ENCODE measurements around the gene IL1B. TPM values are rescaled to one million over a fixed set of nuclear protein-coding genes. Genes with fewer than 3 reads are reported as not detected.

The IL1B gene
- total RNA-seq, 8 experiments from 2014 or later, result 0.17 to 113 (median 19.7) TPM; not detected in 3

DNA sequence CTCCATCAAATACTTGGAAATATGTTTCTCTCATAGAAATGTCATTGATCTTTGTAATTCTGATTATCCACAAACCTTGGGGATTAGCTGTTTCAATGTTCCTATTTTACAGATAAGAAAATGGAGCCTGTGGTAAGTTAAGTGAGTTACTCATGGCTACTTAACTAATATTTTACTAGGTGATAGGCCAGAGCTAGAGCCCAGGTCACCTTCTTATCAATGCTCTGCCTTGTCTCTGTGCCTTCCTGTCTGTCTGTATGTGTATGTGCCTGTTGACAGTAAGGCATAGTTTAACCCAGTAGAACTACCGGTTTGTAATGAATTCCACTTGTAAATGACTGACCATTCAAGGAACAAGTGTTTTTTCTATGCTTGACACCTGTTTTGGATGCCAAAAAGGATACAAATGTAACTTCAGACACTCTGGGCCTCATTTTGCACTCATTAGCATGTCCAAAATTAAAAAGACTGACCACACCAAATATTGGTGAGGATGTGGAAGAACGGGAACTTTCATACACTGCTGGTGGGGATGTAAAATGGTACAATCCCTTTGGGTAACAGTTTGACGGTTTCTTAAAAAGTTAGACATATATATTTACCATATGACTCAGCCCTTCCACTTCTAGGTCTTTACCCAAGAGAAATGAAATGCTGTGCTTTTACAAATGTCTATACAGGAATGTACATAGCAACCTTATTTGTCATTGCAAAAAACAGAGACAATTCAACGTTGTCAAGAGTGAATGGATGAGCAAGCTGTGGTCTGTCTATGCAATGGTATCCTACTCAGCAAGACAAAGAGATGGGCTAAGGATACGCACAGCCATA is 32.7 kb downstream of the IL1B start:
- peak in 6 of 8 experiments; percentile 44 to 96 (median 68) for ATAC-seq (replicated peaks in 6 of 8)
- 0 to 95% (median 61%) methylated on average over 1 to 4 of the region's 5 CpGs; no CpG with 5 or more reads in 1 of the 10 experiments for WGBS, 10 experiments
- in situ Hi-C loops (cut with MboI; ENCODE audit: low pct_unique_long_range_greater_than_20kb in 2 of 9, low sequenced_read_pairs in 9 of 9, unreplicated experiment in 9 of 9), result no loop called here

DNA sequence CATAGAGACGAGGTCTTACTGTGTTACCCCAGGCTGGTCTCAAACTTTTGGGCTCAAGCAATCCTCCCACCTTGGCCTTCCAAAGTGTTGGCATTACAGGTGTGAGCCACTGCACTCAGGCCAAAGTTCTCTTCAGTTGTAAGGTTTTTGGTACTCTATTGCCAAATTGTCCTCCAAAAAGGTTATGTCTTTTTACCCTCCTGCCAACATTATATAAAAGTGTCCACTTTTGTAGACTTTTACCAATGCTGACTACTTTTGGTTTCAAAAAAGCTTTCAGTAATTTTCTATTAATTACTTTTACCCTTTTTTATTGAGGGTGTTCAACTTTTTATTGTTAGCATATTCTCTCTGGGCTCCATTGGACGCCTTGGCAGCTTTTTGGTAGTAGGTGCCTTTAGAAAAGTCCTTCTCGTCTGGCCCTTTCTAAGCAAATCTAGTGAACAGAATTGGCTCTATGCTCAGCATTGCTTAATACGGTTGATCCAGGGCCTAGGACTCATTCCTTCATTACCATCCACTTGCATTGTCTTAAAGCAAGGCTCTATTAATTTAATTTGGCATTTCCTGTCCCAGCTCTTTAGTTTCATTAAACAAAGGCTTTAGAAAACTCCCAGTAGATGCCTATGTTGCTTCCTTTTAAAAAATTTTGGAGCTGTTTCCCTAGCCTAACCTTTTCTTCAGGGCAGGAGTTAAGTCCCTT is 35.5 kb downstream of the IL1B start:
- no peak for ATAC-seq (replicated peaks in 6 of 8)
- 60 to 94% (median 78%) methylated on average over 1 to 4 of the region's 4 CpGs for WGBS, 10 experiments
- no peak overlapping the region for H3K27ac ChIP-seq
- H3K4me1 ChIP-seq (replicated peaks in 1 of 2), result peaks cover 0 to 11% of the 10 kb centered on the region in 2 donors
- H3K4me3 ChIP-seq, result no peak overlapping the region
- in situ Hi-C loops (cut with MboI; ENCODE audit: low pct_unique_long_range_greater_than_20kb in 2 of 9, low sequenced_read_pairs in 9 of 9, unreplicated experiment in 9 of 9), result no loop called here

More for the DNA sequence above, 32.7 kb downstream of the IL1B start:
- Histone ChIP-seq H3K4me1 (replicated peaks in 1 of 2) (peaks cover 0 to 11% of the 10 kb centered on the region in 2 donors), H3K4me3 (no peak overlapping the region), H3K27ac (no peak overlapping the region)

DNA sequence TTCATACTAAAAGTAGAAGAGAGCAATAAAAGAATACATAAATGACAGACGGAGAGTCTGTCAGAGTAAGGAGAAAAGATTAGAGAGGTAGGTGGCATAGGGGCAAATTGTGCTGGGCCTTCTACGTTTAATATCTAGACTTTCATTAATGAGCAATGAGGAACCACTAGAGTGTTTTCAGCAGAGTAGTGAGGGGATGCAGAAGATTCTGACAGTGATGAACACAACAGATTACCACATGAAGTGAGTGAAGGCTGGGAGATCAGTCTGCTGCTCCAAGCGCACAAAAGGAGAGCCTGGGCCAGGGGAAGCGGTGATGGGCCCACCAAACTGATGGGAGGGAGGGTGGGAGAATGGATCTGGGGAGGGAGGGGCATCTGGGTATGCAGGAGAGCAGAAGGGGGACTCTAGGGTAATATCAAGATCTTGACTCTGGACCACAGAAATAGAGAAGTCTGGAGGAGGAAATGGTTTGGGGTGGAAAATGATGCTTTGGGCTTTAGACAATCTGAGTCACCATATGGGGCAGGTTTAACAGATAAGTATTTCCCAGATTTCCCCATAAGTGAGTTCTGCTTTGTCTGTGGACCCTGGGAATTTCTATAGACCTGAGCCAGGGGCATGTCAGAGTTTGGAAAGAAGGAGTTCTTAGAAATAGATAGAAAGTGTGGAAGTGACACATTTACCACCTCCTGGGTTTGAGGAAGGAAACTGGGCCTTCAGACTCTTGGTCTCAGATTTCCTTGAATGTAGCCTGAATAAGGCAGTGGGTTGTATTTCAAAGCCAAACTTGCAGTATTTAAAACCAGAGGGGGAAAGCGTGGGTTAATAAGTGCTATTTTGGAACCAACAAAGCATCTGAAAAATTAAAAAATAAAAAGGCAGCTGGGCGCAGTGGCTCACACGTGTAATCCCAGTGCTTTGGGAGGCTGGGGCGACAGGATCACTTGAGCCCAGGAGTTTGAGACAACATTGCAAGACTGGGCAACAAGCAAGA is 37.3 kb downstream of the IL1B start:
- in situ Hi-C loops (cut with MboI; ENCODE audit: low pct_unique_long_range_greater_than_20kb in 2 of 9, low sequenced_read_pairs in 9 of 9, unreplicated experiment in 9 of 9), result no loop called here
- ATAC-seq (replicated peaks in 6 of 8), result no peak
- 50 to 100% (median 90%) methylated on average over 1 to 6 of the region's 8 CpGs for WGBS, 10 experiments

DNA sequence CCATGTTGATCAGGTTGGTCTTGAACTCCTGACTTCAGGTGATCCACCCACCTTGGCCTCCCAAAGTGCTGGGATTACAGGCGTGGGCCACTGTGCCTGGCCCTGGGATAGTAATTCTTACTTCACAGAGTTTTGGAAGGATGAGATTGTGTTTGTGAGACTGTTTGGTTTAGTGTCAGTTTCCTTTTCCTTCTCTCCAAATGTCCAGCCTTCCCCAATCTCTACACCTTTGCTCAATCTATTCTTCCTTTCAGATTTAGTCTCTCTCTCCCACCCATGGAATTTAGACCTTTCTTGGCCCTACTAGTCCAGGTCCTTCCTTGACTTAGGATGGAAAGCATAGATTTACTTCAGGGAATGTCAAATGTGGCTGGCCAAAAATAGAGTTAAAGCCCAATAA is 40.1 kb downstream of the IL1B start:
- 0 to 17% (median 0%) methylated on average over 1 of the region's 1 CpG; no CpG with 5 or more reads in 5 of the 10 experiments for WGBS, 10 experiments
- in situ Hi-C loops (cut with MboI; ENCODE audit: low pct_unique_long_range_greater_than_20kb in 2 of 9, low sequenced_read_pairs in 9 of 9, unreplicated experiment in 9 of 9), result no loop called here

More for the DNA sequence above, 37.3 kb downstream of the IL1B start:
- Histone ChIP-seq H3K4me1 (replicated peaks in 1 of 2) (peaks cover 6 to 10% of the 10 kb centered on the region in 2 donors), H3K27ac (no peak overlapping the region), H3K4me3 (no peak overlapping the region)

DNA sequence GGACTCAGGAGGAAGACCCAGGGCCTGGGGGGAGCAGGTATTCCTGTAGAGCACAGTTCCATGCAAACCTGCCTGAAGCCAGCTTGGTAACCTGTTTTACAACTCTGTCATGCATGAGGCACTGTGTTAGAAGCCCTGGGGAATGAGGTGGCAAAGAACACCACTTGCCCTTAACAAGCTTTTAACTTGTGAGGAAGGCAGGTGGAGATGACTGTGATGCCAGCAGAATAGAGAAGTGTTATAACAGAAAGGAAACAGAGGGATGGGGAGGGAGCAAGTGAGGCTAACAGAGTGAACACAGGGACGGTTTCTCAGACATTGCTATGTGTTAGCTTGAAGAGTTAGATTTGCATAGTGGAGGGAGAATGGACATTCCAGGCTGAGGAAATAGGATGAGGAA is 40.8 kb downstream of the IL1B start:
- no peak for ATAC-seq (replicated peaks in 6 of 8)
- Histone ChIP-seq H3K4me3 (no peak overlapping the region), H3K27ac (no peak overlapping the region), H3K4me1 (replicated peaks in 1 of 2) (peaks cover 12% of the 10 kb centered on the region in 2 donors)
- in situ Hi-C loops (cut with MboI; ENCODE audit: low pct_unique_long_range_greater_than_20kb in 2 of 9, low sequenced_read_pairs in 9 of 9, unreplicated experiment in 9 of 9), result no loop called here
- 75 to 100% (median 89%) methylated on average over 1 of the region's 1 CpG; no CpG with 5 or more reads in 3 of the 10 experiments for WGBS, 10 experiments

More for the DNA sequence above, 40.1 kb downstream of the IL1B start:
- no peak for ATAC-seq (replicated peaks in 6 of 8)
- Histone ChIP-seq H3K4me1 (replicated peaks in 1 of 2) (peaks cover 12% of the 10 kb centered on the region in 2 donors), H3K27ac (no peak overlapping the region), H3K4me3 (no peak overlapping the region)

DNA sequence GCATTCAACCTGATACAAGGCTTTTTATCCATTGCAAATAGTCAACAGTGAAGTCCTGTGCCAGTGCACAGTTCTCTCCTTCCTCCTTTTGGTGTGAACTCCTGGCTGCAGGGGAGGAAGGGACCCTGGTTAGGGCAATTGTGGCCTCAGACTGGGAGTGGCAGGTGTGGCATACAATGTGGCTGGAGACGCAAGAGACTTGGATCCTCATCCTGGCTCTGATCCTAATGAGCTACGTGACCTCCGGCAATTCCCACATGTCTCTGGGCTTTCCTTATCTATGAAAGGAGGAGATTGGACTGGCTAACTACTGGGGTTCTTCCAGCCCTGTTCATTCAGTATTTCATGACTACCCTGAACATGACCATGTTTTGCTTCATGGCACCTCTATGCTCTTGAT is 41.7 kb downstream of the IL1B start:
- in situ Hi-C loops (cut with MboI; ENCODE audit: low pct_unique_long_range_greater_than_20kb in 2 of 9, low sequenced_read_pairs in 9 of 9, unreplicated experiment in 9 of 9), result no loop called here
- peaks cover 12% of the 10 kb centered on the region in 2 donors for H3K4me1 ChIP-seq (replicated peaks in 1 of 2)
- H3K27ac ChIP-seq, result no peak overlapping the region
- no peak for ATAC-seq (replicated peaks in 6 of 8)
- H3K4me3 ChIP-seq, result no peak overlapping the region
- 90% methylated on average over 2 of the region's 3 CpGs; no CpG with 5 or more reads in 9 of the 10 experiments for WGBS, 10 experiments

DNA sequence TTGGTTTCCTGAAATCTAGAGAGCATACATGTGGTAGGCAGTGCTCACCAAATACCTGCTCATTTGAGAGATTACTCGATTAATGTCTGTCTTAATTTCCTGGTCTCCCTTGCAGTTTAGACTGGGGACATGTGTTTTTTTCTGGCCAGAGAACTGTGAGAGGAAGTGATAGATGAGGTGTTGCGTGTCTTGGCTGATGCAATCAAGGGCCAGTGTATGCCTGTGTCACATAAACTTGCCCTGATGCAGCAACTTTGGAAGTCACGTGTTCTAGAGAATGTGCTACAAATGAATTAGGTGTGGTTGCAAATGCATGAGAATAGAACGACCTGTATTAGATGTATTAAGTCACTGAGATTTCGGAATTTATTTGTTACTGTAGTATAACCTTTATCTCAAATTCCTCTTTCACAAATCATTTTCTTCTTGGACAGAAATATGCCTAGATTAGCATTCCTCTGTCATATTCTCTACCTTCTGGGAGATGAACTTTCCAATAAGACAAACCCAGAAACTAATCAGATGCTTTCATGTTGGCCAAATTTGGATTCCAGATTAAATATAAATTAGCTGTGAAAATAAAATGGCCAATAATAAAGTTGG is 42.3 kb downstream of the IL1B start:
- no peak overlapping the region for H3K4me3 ChIP-seq
- in situ Hi-C loops (cut with MboI; ENCODE audit: low pct_unique_long_range_greater_than_20kb in 2 of 9, low sequenced_read_pairs in 9 of 9, unreplicated experiment in 9 of 9), result no loop called here
- H3K4me1 ChIP-seq (replicated peaks in 1 of 2), result peaks cover 12 to 16% of the 10 kb centered on the region in 2 donors
- peak overlapping the region; percentile 54 to 56 for H3K27ac ChIP-seq
- peak in 7 of 8 experiments; percentile 63 to 98 (median 95) for ATAC-seq (replicated peaks in 6 of 8)
- 30 to 77% (median 48%) methylated on average over 1 to 5 of the region's 5 CpGs for WGBS, 10 experiments

DNA sequence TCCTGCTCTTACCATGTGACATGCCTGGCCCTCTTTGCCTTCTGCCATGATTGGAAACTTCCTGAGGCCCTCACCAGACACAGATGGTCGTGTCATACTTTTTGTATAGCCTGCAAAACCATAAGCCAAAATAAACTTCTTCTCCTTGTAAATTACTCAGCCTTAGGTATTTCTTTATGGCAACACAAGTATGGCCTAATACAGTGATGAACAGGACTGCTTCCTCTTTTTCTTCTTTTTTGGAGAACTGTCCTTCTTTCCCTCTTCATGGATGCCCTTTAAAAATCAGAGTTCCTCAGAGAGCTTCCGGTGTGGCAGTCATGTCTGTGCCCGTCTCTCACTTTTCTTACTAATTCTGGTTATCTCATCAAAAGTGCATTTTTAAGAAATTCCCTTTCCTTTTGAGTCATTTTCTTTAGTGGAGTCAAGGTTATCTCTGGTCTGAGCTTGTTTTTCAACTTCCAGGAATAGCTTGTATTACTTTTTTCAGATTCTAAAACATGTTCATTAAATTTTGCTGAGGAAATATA is 43.1 kb downstream of the IL1B start:
- Histone ChIP-seq H3K4me1 (replicated peaks in 1 of 2) (peaks cover 12 to 19% of the 10 kb centered on the region in 2 donors), H3K4me3 (no peak overlapping the region), H3K27ac (peak overlapping the region; percentile 54 to 56)
- in situ Hi-C loops (cut with MboI; ENCODE audit: low pct_unique_long_range_greater_than_20kb in 2 of 9, low sequenced_read_pairs in 9 of 9, unreplicated experiment in 9 of 9), result no loop called here
- no peak for ATAC-seq (replicated peaks in 6 of 8)
- WGBS, 10 experiments, result 63 to 100% (median 94%) methylated on average over 1 to 3 of the region's 3 CpGs; no CpG with 5 or more reads in 3 of the 10 experiments

DNA sequence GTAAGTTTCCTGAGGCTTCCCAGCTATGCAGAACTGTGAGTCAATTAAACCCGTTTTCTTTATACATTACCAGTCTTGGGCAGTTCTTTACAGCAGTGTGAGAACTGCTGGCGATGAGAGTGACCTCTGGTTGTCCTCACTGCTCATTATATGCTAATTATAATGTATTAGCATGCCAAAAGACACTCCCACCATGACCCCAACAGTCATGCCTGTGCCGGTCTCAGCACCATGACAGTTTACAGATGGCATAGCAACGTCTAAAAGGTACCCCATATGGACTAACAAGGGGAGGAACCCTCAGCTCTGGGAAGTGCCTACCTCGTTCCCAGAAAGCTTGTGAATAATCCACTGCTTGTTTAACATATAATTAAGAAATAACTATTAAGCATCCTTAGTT is 44.2 kb downstream of the IL1B start:
- WGBS, 10 experiments, result 10 to 75% (median 53%) methylated on average over 1 to 4 of the region's 5 CpGs
- no peak overlapping the region for H3K4me3 ChIP-seq
- H3K27ac ChIP-seq, result no peak overlapping the region
- ATAC-seq (replicated peaks in 6 of 8), result peak in 3 of 8 experiments; percentile 54 to 71 (median 65)
- H3K4me1 ChIP-seq (replicated peaks in 1 of 2), result peaks cover 12 to 19% of the 10 kb centered on the region in 2 donors
- in situ Hi-C loops (cut with MboI; ENCODE audit: low pct_unique_long_range_greater_than_20kb in 2 of 9, low sequenced_read_pairs in 9 of 9, unreplicated experiment in 9 of 9), result no loop called here

DNA sequence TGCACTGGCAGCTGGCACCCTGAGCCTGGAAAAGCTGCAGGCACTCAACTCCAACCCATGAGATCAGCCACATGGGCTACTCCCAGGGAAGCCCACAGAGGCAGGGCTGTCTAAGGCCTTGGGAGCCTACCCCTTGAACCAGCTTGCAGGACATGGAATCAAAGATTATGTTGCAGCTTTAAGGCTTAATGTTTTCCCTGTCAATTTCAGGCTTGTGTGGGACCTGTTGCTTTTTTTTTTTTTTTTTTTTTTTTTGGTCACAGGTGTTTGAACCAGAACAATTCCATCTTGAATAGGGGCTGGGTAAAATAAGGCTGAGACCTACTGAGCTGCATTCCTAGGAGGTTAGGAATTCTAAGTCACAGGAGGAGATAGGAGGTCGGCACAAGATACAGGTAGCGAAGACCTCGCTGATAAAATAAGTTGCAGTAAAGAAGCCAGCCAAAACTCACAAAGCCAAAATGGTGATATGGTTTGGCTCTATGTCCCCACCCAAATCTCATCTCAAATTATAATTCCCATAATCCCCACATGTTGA is 44.8 kb downstream of the IL1B start:
- WGBS, 10 experiments, result 92 to 100% (median 100%) methylated on average over 1 to 3 of the region's 3 CpGs; no CpG with 5 or more reads in 4 of the 10 experiments
- Histone ChIP-seq H3K27ac (no peak overlapping the region), H3K4me1 (replicated peaks in 1 of 2) (peaks cover 12 to 19% of the 10 kb centered on the region in 2 donors), H3K4me3 (no peak overlapping the region)
- no peak for ATAC-seq (replicated peaks in 6 of 8)
- in situ Hi-C loops (cut with MboI; ENCODE audit: low pct_unique_long_range_greater_than_20kb in 2 of 9, low sequenced_read_pairs in 9 of 9, unreplicated experiment in 9 of 9), result no loop called here

DNA sequence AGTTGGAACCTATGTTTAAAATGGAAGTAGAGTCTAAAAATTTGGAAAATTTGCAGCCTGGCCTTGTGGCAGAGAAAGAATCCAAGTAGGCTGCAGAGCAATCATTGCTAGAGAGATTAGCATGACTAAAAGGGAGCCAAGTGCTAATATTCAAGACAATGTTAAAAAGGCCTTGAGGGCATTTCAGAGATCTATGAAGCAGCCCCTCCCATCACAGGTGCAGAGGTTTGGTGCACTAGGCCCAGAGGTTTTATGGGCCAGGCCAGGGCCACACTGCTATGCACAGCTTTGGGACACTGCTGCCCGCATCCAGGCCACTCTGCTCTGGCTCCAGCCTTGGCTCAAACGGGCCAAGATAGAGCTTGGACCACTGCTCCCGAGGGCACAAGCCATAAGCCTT is 45.6 kb downstream of the IL1B start:
- no peak overlapping the region for H3K27ac ChIP-seq
- ATAC-seq (replicated peaks in 6 of 8), result peak in 3 of 8 experiments; percentile 41 to 75 (median 53)
- in situ Hi-C loops (cut with MboI; ENCODE audit: low pct_unique_long_range_greater_than_20kb in 2 of 9, low sequenced_read_pairs in 9 of 9, unreplicated experiment in 9 of 9), result no loop called here
- H3K4me1 ChIP-seq (replicated peaks in 1 of 2), result peaks cover 12 to 19% of the 10 kb centered on the region in 2 donors
- 70 to 100% (median 82%) methylated on average over 1 to 2 of the region's 3 CpGs; no CpG with 5 or more reads in 6 of the 10 experiments for WGBS, 10 experiments
- H3K4me3 ChIP-seq, result no peak overlapping the region
